Kidney (tissue), 14 donors: ENCODE results near the gene HNRNPM. TPM values are rescaled to one million over a fixed set of nuclear protein-coding genes. Genes with fewer than 3 reads are reported as not detected.

ENCODE experiments used
- DNase-seq, 5 donors: peaks; one replicate each; pipeline ENCODE4 v3.0.0-alpha.2; 2013 to 2020
- FAIRE-seq: peaks from 2 replicates; lab custom pipeline; 2012; peaks lifted over from hg19 to GRCh38; lab: Jason Lieb, UNC
- H3K27ac ChIP-seq, 2 donors: one replicate each; pipeline ENCODE4 v1.7.0; 2013; ENCODE audit warnings: low read depth in 2 of 2, low read length in 2 of 2, inconsistent platforms in 1 of 2
- H3K27me3 ChIP-seq: one replicate; pipeline ENCODE4 v1.7.1; 2013; ENCODE audit warnings: low read length, inconsistent platforms; ENCODE audit not compliant: control insufficient read depth, insufficient read depth
- H3K36me3 ChIP-seq, 3 donors: one replicate each; pipeline versions ENCODE4 v1.7.0 to v1.7.1; 2013; ENCODE audit warnings: low read length in 3 of 3, control low read depth in 1 of 3, inconsistent platforms in 1 of 3; ENCODE audit not compliant: insufficient read depth in 3 of 3, control insufficient read depth in 2 of 3
- H3K4me1 ChIP-seq, 3 donors: one replicate each; pipeline versions ENCODE4 v1.7.0 to v1.7.1; 2013; ENCODE audit warnings: low read length in 3 of 3, inconsistent platforms in 1 of 3, low read depth in 1 of 3; ENCODE audit not compliant: control insufficient read depth in 2 of 3, insufficient read depth in 2 of 3
- H3K4me3 ChIP-seq, 3 donors: one replicate each; pipeline versions ENCODE4 v1.7.0 to v1.8.1; 2013; ENCODE audit warnings: low read length in 3 of 3, control low read depth in 1 of 3, inconsistent platforms in 1 of 3
- H3K9ac ChIP-seq, 3 donors: one replicate each; pipeline versions ENCODE4 v1.7.0 to v1.7.1; 2013; ENCODE audit warnings: low read length in 3 of 3, control low read depth in 1 of 3, inconsistent platforms in 1 of 3
- H3K9me3 ChIP-seq, 3 donors: one replicate each; pipeline versions ENCODE4 v1.7.0 to v1.7.1; 2013; ENCODE audit warnings: low read length in 3 of 3, control low read depth in 1 of 3, inconsistent platforms in 1 of 3; ENCODE audit not compliant: control insufficient read depth in 2 of 3, insufficient read depth in 1 of 3
- intact Hi-C: fragments of 100-400 bp; cut with DNase I; formaldehyde crosslinking; loops from one replicate; pipeline ENCODE4 v1.11.1; 2022
- polyA plus RNA-seq: library from polyadenylated mRNA; stranded (reverse); fragments of 350-450 nt; fragmentation: Illumina TruSeq; extraction: RNeasy Lipid Tissue Mini Kit (QIAGEN cat#74804); gene quantifications from one replicate; pipeline ENCODE4 v1.2.3, GENCODE V29; 2014; ENCODE audit warnings: low read depth, low replicate concordance; ENCODE audit not compliant: insufficient read depth
- total RNA-seq: library from RNA; stranded (reverse); fragmentation: NEBNext Ultra II Directional; extraction: Animal tissue kit (Norgen Biotek cat#: 25700); gene quantifications from one replicate; pipeline ENCODE4 v1.2.1, GENCODE V29; 2021
- TF ChIP-seq, protein P1 (sequence below): IDR thresholded peaks from 3 replicates; pipeline ENCODE4 v1.5.1; 2012; ENCODE audit warnings: mild to moderate bottlenecking, moderate library complexity, borderline replicate concordance; ENCODE audit not compliant: insufficient read depth; ENCODE audit errors: extremely low read depth
- donor health status: control.
- donor health status: control.
- donor health status: control.
- donor health status: control.
- donor health status: control.
- donor health status: DM: yes; HTN: yes; CAD: no.
- donor health status: Normal renal cell carcinoma (clear cell type).

HNRNPM gene
- total and polyA plus RNA-seq, 2 donors from 2014 or later = 103 to 164 TPM

DNA sequence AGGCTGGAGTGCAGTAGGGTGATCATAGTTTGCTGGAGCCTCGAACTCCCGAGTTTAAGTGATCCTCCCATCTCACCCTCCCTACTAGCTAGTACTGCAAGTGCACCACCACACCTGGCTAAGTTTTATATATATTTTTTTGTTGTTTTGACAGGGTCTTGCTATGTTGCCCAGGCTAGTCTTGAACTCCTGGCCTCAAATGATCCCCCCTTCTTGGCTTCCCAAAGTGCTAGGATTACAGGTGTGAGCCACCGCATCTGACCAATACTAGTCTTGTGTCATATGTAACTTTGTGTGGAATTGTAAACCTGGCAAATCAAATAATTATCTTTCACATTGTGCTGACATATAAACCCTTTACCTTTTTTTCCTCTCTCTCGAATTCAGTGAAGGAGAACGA lies 10.2 kb downstream of the HNRNPM start:
- no peak for FAIRE-seq
- peaks cover 3 to 26% (median 10%) of the 10 kb centered on the region in 3 donors for H3K36me3 ChIP-seq
- H3K27ac ChIP-seq = no peak overlapping the region
- H3K4me3 ChIP-seq = no peak overlapping the region
- TF ChIP-seq, protein P1, sequence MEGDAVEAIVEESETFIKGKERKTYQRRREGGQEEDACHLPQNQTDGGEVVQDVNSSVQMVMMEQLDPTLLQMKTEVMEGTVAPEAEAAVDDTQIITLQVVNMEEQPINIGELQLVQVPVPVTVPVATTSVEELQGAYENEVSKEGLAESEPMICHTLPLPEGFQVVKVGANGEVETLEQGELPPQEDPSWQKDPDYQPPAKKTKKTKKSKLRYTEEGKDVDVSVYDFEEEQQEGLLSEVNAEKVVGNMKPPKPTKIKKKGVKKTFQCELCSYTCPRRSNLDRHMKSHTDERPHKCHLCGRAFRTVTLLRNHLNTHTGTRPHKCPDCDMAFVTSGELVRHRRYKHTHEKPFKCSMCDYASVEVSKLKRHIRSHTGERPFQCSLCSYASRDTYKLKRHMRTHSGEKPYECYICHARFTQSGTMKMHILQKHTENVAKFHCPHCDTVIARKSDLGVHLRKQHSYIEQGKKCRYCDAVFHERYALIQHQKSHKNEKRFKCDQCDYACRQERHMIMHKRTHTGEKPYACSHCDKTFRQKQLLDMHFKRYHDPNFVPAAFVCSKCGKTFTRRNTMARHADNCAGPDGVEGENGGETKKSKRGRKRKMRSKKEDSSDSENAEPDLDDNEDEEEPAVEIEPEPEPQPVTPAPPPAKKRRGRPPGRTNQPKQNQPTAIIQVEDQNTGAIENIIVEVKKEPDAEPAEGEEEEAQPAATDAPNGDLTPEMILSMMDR = no peak
- H3K9me3 ChIP-seq = no peaks in the 10 kb centered on the region
- H3K9ac ChIP-seq = no peak overlapping the region
- no peak for DNase-seq
- no peaks in the 10 kb centered on the region for H3K27me3 ChIP-seq
- intact Hi-C loops = no loop called here
- peaks cover 2 to 58% (median 37%) of the 10 kb centered on the region in 3 donors for H3K4me1 ChIP-seq

DNA sequence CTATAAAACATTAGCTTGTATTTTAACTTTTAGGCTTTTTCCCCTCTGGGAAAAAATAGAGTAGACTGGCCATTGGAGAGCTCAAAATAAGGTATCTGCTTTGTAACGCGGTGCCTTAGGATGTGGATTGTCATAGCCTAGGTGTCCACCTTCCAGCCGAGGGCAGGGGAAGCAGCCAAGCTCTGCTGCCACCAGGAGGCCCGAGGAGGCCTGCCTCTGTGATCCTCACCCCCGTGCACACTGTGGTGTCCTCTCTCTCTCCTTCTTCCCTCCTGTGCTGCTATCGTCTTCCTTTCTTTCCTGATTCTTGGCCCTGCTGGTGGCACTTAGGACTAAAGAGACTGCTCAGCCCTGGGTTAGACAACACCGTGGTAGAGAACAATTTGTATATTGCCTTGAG lies 11.3 kb downstream of the HNRNPM start:
- TF ChIP-seq, protein P1 = no peak
- Histone ChIP-seq H3K9me3 (no peaks in the 10 kb centered on the region), H3K4me3 (no peak overlapping the region), H3K27me3 (no peaks in the 10 kb centered on the region), H3K36me3 (peaks cover 3 to 26% (median 10%) of the 10 kb centered on the region in 3 donors), H3K9ac (no peak overlapping the region), H3K27ac (no peak overlapping the region), H3K4me1 (peaks cover 2 to 67% (median 38%) of the 10 kb centered on the region in 3 donors)
- no peak for FAIRE-seq
- no peak for DNase-seq
- intact Hi-C loops = no loop called here

DNA sequence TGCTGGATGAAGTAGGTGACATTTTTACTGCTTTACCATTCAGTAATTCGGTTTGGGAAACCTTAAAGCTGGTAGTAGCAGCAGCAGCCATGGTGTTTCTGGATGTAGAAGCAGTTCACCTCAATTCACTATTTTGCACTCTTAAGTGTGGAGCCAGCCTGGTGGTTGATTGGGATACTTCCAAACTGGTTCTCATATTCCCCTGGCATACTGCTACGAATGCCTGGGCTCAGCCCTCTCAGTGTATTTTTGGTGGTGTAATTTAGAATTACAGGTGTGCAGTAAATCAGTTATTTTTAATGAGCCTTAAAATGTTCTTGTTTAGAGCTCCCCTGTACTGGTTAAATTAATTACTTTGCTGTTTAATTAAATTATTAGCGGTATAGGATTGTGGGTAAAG lies 12.4 kb downstream of the HNRNPM start:
- Histone ChIP-seq H3K4me3 (no peak overlapping the region), H3K36me3 (peaks cover 3 to 24% (median 10%) of the 10 kb centered on the region in 3 donors), H3K4me1 (peaks cover 2 to 66% (median 32%) of the 10 kb centered on the region in 3 donors), H3K27me3 (no peaks in the 10 kb centered on the region), H3K9me3 (no peaks in the 10 kb centered on the region), H3K27ac (no peak overlapping the region), H3K9ac (no peak overlapping the region)
- DNase-seq (no peak), FAIRE-seq (no peak)
- TF ChIP-seq, protein P1 = no peak
- intact Hi-C loops = no loop called here

DNA sequence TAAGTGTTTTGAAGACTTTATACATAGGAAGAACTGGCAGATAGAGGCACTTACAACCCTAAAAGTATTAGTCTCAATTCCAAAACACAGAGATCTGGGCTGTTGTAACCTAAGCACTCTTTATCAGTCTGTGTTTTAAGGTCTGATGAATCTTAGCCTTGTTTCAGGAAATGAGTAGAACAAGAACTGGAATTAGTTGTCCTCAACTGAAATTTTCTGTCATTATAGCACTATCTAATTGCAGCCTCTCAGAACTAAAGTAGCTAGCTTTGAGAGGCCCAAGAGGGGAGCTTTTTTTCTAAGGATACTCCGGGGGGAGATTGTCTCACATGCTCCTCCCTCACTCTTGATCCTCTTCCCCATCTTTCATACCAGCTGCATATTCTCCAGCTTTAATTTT lies 13.1 kb downstream of the HNRNPM start:
- H3K4me1 ChIP-seq = peaks cover 2 to 60% (median 29%) of the 10 kb centered on the region in 3 donors
- no peaks in the 10 kb centered on the region for H3K27me3 ChIP-seq
- no peak for FAIRE-seq
- TF ChIP-seq, protein P1 = no peak
- intact Hi-C loops = no loop called here
- H3K4me3 ChIP-seq = no peak overlapping the region
- H3K36me3 ChIP-seq = peaks cover 3 to 20% (median 10%) of the 10 kb centered on the region in 3 donors
- peak in 1 of 5 donors; percentile 71 for DNase-seq
- H3K27ac ChIP-seq = no peak overlapping the region
- peak overlapping the region in 1 of 3 donors; percentile 37 for H3K9ac ChIP-seq
- H3K9me3 ChIP-seq = no peaks in the 10 kb centered on the region
